GM12873 (cell line): ENCODE data around the gene ATG7.

Source experiments
- TF ChIP-seq, protein P1 (sequence below): IDR thresholded peaks from 2 replicates; pipeline ENCODE4 v1.5.1; 2012; ENCODE audit warnings: low read depth, mild to moderate bottlenecking, moderate library complexity, low read length, control low read depth; ENCODE audit not compliant: insufficient read depth; ENCODE audit errors: missing control alignments

The ATG7 gene

DNA sequence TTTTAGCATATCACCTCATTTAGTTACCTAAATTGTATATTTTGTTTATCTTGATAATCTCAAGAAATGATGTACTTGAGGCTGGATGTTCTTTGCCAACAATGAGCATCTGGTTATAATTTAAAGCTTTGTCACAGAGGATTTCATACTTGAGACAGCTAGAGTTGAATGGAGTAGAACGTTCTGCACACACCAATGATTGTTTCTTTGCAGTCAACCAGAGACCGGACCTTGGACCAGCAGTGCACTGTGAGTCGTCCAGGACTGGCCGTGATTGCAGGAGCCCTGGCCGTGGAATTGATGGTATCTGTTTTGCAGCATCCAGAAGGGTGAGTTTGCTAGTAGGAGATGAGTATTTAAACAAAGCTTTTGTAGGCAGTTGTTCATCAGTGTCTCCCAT lies 90.4 kb downstream of the ATG7 start:
- TF ChIP-seq, protein P1, sequence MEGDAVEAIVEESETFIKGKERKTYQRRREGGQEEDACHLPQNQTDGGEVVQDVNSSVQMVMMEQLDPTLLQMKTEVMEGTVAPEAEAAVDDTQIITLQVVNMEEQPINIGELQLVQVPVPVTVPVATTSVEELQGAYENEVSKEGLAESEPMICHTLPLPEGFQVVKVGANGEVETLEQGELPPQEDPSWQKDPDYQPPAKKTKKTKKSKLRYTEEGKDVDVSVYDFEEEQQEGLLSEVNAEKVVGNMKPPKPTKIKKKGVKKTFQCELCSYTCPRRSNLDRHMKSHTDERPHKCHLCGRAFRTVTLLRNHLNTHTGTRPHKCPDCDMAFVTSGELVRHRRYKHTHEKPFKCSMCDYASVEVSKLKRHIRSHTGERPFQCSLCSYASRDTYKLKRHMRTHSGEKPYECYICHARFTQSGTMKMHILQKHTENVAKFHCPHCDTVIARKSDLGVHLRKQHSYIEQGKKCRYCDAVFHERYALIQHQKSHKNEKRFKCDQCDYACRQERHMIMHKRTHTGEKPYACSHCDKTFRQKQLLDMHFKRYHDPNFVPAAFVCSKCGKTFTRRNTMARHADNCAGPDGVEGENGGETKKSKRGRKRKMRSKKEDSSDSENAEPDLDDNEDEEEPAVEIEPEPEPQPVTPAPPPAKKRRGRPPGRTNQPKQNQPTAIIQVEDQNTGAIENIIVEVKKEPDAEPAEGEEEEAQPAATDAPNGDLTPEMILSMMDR = no peak

DNA sequence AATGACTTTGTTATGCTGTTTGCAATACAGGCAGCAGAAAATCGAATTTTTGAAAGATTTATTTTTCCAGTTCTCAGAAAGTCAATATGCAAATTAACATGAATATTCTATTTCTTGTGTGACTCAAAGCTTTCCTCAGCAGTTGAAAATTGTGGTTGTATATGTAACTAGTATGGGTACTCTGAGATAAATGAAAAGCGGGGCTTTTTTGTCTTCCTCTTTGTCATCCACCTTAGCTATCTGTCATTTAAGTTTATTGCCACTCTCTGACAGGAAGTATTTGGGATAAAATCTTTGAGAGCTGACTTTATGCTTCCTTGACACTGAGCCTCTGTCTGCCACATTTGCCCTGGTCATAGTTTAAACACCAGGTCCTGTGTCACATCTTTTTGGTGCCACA lies 91.5 kb downstream of the ATG7 start:
- TF ChIP-seq, protein P1 = no peak

DNA sequence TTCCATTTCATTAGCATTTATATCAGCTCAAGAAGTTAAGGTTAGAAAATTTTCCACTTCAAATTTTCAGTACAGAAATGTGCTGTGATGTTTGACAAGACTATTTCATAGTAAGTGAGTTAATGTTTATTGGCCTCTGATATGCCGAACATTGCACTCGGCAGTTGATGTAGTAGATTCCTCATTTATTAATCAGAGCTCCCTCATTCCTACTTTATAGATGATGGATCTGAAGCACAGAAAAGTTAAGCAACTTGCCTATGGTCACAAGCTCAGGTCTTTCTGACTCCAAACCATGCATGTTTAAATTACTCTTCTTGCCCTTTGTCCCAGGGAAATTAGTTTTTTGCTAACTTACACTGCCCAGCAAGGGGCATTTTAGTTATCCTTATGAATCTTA lies 92.0 kb downstream of the ATG7 start:
- TF ChIP-seq, protein P1 = no peak

DNA sequence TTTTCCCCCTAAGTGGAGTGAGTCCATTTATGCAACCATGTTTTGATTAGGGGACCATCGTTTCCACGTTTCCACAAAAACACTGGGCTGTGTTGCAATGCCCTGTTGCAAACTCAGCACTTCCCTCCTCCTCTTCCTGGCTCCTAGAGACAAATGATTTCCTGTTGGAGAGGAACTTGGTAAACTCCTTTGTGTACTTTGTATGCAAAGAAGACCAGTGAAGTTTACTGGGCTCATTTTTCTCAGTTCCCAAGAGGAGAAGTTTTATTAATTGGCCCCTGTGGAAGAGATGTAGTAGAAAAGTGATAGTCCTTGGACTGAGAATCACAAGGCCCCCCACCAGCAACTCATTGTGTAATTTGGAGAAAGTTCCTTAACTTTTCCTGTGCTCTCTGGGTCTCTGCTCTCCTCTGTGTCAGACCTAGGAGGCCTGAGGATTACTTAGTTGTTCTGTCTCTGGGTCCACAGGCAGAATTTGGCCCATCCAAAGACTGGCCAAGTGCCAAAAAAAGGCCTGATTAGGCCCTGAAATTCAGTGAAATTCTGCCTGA lies 95.0 kb downstream of the ATG7 start:
- TF ChIP-seq, protein P1 = no peak

- TF ChIP-seq, protein P1 = no peak
These were observed 98.0 kb downstream of the ATG7 start for GRCh38 chr3:11370191-11370590.

DNA sequence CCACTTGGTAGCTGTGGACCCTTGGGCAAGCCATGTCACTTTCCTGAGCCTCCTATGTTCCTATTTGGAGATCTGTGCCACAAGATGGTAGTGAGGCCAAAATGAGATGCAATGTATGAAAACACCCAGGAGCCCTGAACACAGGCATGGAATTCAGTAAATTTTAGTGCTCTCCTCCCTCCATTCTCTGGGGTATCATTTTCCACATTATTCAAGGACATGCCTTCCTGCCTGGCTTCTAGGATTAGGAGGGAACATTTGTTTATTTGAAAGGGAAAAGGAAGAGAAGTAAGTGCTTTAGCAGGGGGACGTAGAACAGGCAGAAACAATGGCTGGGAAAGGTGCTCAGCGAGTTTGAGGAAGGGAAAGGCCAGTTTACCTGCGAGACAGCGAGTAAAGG lies 98.8 kb downstream of the ATG7 start:
- TF ChIP-seq, protein P1 = no peak

DNA sequence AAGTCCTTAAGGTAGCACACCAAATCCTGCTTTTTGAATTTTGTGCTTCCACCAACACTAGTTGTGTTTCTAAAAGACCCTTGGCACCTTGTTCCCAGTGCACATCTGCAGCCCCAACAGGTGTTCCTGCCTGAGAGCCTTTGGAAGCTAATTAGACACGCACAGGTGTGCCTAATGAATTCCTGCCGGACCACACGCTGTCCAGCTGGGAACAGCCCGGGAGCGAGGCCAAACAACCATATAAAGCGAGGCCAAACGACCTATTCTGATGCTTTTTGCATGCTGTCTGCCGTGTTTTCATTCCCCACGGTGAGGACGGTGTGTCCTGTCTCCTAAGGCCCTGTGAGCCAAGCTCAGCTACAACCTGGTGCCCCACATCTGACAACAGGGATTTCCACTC lies 99.5 kb downstream of the ATG7 start:
- TF ChIP-seq, protein P1 = no peak
